OCI-LY7 (cell line): ENCODE measurements around the gene KPNA1. TPM values are rescaled to one million over a fixed set of nuclear protein-coding genes. Genes with fewer than 3 reads are reported as not detected.

ENCODE experiments used
- BruUV-seq: library from RNA; stranded (reverse); fragments of 400-500 nt; replicated peaks from 2 replicates; lab custom pipeline; 2021; lab: Mats Ljungman, UMichigan
- CTCF ChIA-PET: fragments of 300-600 bp; sonication (Branson Sonifier 250); formaldehyde crosslinking; loops from one replicate; lab custom pipeline; 2022; ENCODE audit warnings: antibody characterized with exemption; ENCODE audit not compliant: unreplicated experiment; lab: Charles Lee
- POLR2A ChIA-PET: fragments of 300-600 bp; sonication (Branson Sonifier 250); formaldehyde crosslinking; loops from one replicate; lab custom pipeline; 2022; ENCODE audit warnings: antibody characterized with exemption; lab: Charles Lee
- DNase-seq: peaks from one replicate; pipeline ENCODE4 v3.0.0-alpha.2; 2015; ENCODE audit warnings: low spot score
- H2AFZ ChIP-seq: fragments of 200-600 bp; sonication (generic), shearing (Covaris generic); 2 replicates; pipeline ENCODE4 v1.6.1; 2014; ENCODE audit warnings: mild to moderate bottlenecking, antibody characterized with exemption, low read length, moderate library complexity
- H3K27ac ChIP-seq: fragments of 200-600 bp; sonication (generic); 2 replicates; pipeline ENCODE4 v1.5.1; 2014; ENCODE audit warnings: mixed run types, low read depth, mild to moderate bottlenecking, moderate library complexity, low read length, inconsistent platforms; ENCODE audit not compliant: poor library complexity, severe bottlenecking
- H3K36me3 ChIP-seq: fragments of 200-600 bp; sonication (generic); 2 replicates; pipeline ENCODE4 v1.6.1; 2014; ENCODE audit warnings: mild to moderate bottlenecking, antibody characterized with exemption, low read length, moderate library complexity, mixed read lengths; ENCODE audit not compliant: insufficient read depth
- H3K4me1 ChIP-seq: fragments of 200-600 bp; sonication (generic); 2 replicates; pipeline ENCODE4 v1.5.1; 2014; ENCODE audit warnings: mild to moderate bottlenecking, low read length; ENCODE audit not compliant: insufficient read depth, poor library complexity, severe bottlenecking
- H3K4me2 ChIP-seq: fragments of 200-600 bp; sonication (generic); 2 replicates; pipeline ENCODE4 v1.6.1; 2014; ENCODE audit warnings: mild to moderate bottlenecking, low read length
- H3K4me3 ChIP-seq: fragments of 200-600 bp; sonication (generic); 2 replicates; pipeline ENCODE4 v1.5.1; 2014; ENCODE audit warnings: mild to moderate bottlenecking, low read depth, low read length; ENCODE audit not compliant: poor library complexity, severe bottlenecking
- H3K79me2 ChIP-seq: fragments of 200-600 bp; sonication (generic); 2 replicates; pipeline ENCODE4 v1.6.1; 2016; ENCODE audit warnings: low read depth, mild to moderate bottlenecking, low read length, moderate library complexity, mixed read lengths; ENCODE audit not compliant: insufficient read depth
- H3K9me2 ChIP-seq: fragments of 200-600 bp; sonication (generic); 2 replicates; pipeline ENCODE4 v1.6.1; 2016; ENCODE audit warnings: mild to moderate bottlenecking, low read length, mixed read lengths; ENCODE audit not compliant: insufficient read depth
- H3K9me3 ChIP-seq: fragments of 200-600 bp; sonication (generic); 2 replicates; pipeline ENCODE4 v1.6.1; 2014; ENCODE audit warnings: mild to moderate bottlenecking, mixed run types, low read length, mixed read lengths
- H4K20me1 ChIP-seq: fragments of 200-600 bp; sonication (generic); 2 replicates; pipeline ENCODE4 v1.6.1; 2014; ENCODE audit warnings: mild to moderate bottlenecking, antibody characterized with exemption, low read length, moderate library complexity, mixed read lengths; ENCODE audit not compliant: insufficient read depth
- CTCF ChIP-seq: fragments of 200-600 bp; sonication (generic); conservative IDR thresholded peaks from 2 replicates; pipeline ENCODE4 v1.5.1; 2014; ENCODE audit warnings: mild to moderate bottlenecking, antibody characterized with exemption, low read length, moderate library complexity, mixed read lengths
- EZH2phosphoT487 ChIP-seq: fragments of 200-600 bp; sonication (generic); IDR thresholded peaks from 2 replicates; pipeline ENCODE4 v1.6.1; 2018; ENCODE audit warnings: low read depth, borderline replicate concordance, mild to moderate bottlenecking, mixed run types, antibody characterized with exemption, low read length, moderate library complexity, mixed read lengths
- intact Hi-C: fragments of 100-400 bp; cut with micrococcal nuclease; formaldehyde crosslinking; loops from one replicate; pipeline ENCODE4 v1.10.0; 2022; ENCODE audit not compliant: unreplicated experiment
- total RNA-seq, 2 experiments: library from RNA; depleted of rRNA in 1 of 2; stranded (reverse); fragments of >200 nt in 1 of 2; shearing (Covaris generic) in 1 of 2; gene quantifications; 2 replicates each; pipeline ENCODE4 v1.2.3, GENCODE V29; 2014 to 2022

Gene KPNA1
- total RNA-seq, 2 experiments from 2014 or later = 20.0 to 77.5 TPM

GRCh38 chr3:122416966-122417365 is 97.8 kb downstream of the KPNA1 start:
- Histone ChIP-seq H3K4me1 (peaks cover 36% of the 10 kb centered on the region), H3K79me2 (peaks cover 35% of the 10 kb centered on the region), H2AFZ (peak overlapping the region; percentile 62; the same call in 1 of the 2 replicates), H4K20me1 (no peaks in the 10 kb centered on the region), H3K4me2 (peak overlapping the region; percentile 92), H3K9me2 (no peaks in the 10 kb centered on the region), H3K9me3 (no peaks in the 10 kb centered on the region), H3K4me3 (peak overlapping the region; percentile 85), H3K36me3 (peaks cover 23% of the 10 kb centered on the region), H3K27ac (peak overlapping the region; percentile 87)
- peak; percentile 12 for DNase-seq
- POLR2A ChIA-PET = interaction anchor here (0.7 to 3.5 kb wide), 8 partner anchors 8 to 785 kb away, joined by 3 to 44 read pairs (median 4); partner anchors contain the start of genes FAM162A, HSPBAP1, MIX23 and SEC22A
- CTCF ChIA-PET = no interaction called here
- TF ChIP-seq CTCF (no peak), EZH2phosphoT487 (no peak)
- intact Hi-C loops = loop anchor here (1.0 to 10.0 kb wide), 4 partner anchors 33 to 870 kb away; partner anchors contain the start of genes FAM162A, HSPBAP1, KPNA1 and POLQ
- BruUV-seq = no TSS peak

- Histone ChIP-seq H2AFZ (peak within 1 kb of the TSS; percentile 62; the same call in 1 of the 2 replicates), H3K79me2 (peaks cover 35% of the 10 kb centered on the region), H3K4me3 (peak within 1 kb of the TSS; percentile 85), H3K4me1 (peaks cover 38% of the 10 kb centered on the region), H3K9me2 (no peaks in the 10 kb centered on the region), H4K20me1 (no peaks in the 10 kb centered on the region), H3K36me3 (peaks cover 22% of the 10 kb centered on the region), H3K4me2 (peak within 1 kb of the TSS; percentile 98), H3K9me3 (no peaks in the 10 kb centered on the region), H3K27ac (peak within 1 kb of the TSS; percentile 87)
- CTCF ChIA-PET = interaction anchor here (1.0 kb wide), 1 partner anchor 32 kb away, joined by 3 read pairs; the partner anchor contains the start of gene FAM162A
- BruUV-seq = TSS peak; percentile 88
- peak; percentile 98 for DNase-seq
- TF ChIP-seq CTCF = 0 out of 2 replicates have a peak, but pooled peaks have one; percentile 13
- no peak for TF ChIP-seq EZH2phosphoT487
- POLR2A ChIA-PET = interaction anchor here (0.7 to 3.5 kb wide), 13 partner anchors 9 to 786 kb away, joined by 3 to 44 read pairs (median 4); partner anchors contain the start of genes FAM162A, HSPBAP1, MIX23 and SEC22A
- intact Hi-C loops = loop anchor here (1.0 to 10.0 kb wide), 4 partner anchors 32 to 869 kb away; partner anchors contain the start of genes FAM162A, HSPBAP1, KPNA1 and POLQ
Observed at GRCh38 chr3:122415762-122416654, 98.7 kb downstream of the KPNA1 start, which contains the start of gene WDR5B. WDR5B (minus strand) TSS chr3:122416062; CDS start chr3:122415528, 534 bp downstream.
